ENCODE data around the gene ADGRD1.
"Not testable (repeated sequence)": the region's sequence is repeated elsewhere in the genome, so short reads cannot be mapped to it uniquely, and the experiment has no call there.

Gene ADGRD1

DNA sequence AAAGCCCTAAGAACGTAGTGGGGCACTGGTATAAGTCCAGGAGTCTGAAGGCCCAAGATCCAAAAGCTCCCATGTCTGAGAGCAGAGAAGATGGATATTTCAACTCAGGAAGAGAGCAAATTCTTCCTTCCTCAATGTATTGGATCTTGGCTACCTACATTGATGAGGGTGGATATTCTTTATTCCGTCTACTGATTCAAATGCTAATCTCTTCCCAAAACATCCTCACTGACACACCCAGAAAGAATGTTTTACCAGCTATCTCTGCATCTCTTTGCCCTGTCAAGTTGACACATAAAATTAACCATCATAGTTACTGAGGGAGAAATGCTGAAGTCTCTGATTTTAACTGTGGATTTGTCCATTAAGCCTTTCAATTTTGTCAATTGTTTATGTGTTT lies 16.6 kb upstream of the ADGRD1 start:
- DNase-seq (ENCODE audit: low read depth in 4 of 4, low spot score in 1 of 4) = no peak

DNA sequence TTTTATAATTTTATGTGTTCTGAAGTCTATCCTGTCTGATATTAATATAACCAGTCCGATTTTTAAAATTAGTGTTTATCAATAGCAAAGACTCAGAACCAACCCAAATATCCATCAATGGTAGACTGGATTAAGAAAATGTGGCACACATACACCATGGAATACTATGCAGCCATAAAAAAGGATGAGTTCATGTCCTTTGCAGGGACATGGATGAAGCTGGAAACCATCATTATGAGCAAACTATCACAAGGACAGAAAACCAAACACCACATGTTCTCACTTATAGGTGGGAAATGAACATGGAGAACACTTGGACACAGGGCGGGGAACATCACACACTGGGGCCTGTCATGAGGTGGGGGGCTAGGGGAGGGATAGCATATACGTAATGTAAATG lies 16.2 kb upstream of the ADGRD1 start:
- DNase-seq (ENCODE audit: low read depth in 4 of 4, low spot score in 1 of 4) = not testable (repeated sequence)

DNA sequence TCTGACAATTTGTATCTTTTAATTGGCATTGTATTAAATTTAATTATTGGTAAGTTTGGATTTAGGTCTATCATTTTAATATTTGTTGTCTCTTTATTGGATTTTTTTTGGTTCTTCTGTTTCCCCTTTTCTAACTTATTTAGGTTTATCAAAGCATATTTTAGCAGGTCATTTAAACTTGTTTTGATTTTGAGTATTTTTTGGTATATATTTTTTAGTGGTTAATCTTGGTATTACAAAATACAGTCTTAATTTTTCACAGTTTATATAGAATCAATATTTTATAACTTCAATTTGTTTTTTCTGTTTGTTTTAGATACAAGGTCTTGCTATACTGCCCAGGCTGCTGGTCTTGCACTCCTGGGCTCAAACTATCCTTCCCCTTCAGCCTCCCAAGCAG lies 15.5 kb upstream of the ADGRD1 start:
- DNase-seq (ENCODE audit: low read depth in 4 of 4, low spot score in 1 of 4) = no peak

DNA sequence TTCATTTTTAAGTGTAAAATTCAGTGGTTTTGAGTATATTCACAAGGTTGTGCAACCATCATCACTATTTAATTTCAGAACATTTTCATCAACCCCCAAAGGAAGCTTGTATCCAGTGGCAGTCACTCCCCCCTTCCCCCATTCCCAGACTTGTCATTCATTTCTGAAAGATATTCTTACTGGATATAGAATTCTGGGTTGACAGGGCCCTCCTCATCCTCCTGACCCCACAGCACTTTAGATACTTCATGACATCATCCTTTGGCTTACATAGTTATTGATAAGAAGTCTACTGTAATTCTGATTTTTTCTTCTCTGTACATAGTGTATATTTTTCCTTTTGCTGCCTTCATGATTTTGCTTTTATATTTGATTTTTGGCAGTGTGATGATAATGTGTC lies 8.8 kb upstream of the ADGRD1 start:
- no peak for DNase-seq (ENCODE audit: low read depth in 4 of 4, low spot score in 1 of 4)

DNA sequence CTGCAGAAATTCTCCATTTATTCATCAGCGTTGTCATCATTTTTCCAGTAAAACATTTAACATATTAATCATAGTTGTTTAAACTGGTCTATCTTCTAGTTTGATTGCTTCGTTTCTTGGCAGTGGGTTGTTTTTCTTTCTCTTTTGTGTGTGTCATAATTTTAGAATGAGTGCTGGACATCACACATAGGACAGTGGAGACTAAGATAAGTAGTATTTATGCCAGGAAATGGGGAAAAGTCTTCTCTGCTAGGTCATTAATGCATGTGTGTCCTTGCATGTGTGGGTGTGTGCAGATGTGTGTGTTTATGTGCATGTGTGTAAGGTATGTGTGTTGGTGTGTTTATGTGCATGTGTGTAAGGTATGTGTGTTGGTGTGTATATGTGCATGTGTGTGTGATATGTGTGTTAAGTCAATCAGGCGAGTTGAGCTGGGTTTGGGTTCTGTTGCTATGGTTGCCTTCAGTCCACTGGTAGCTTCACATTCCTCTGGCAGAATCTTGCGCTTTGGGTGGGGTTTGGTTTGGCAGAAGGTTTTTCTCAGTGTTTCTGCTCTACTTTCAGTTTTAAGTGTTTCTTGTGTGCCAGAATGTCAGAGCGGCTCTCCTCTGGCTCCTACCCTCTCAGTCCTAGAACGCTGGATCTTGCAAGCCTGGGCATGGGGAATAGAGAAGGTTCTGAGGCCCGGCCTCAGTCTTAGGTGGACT lies 7.8 kb upstream of the ADGRD1 start:
- no peak for DNase-seq (ENCODE audit: low read depth in 4 of 4, low spot score in 1 of 4)

DNA sequence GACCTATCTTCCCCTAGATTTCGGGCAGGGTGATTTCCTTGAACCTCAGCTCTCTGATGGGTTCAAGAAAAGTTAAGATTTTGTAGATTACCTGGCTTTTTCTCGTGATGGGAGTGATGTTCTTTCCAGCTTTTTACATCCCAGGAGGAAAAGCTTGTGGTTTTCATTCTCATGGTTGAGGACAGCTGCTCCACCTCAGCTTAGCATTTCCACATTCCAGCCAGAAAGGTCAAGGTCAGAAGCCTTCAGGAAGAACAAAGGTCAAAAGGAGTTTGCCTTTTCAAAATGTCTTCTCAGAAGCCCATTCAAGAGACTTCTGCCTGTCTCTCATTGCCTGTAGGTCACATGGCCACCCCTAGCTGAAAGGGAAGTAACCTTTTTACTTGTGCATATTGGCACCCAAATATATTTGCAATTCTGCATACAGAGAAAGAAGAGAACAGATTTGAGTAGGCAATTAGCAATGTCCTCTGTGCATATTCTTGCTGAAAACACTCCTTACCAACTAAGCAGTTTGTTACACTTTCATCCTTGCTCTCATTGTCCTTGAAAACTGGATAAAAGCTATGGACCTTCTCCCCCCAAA lies 6.6 kb upstream of the ADGRD1 start:
- no peak for DNase-seq (ENCODE audit: low read depth in 4 of 4, low spot score in 1 of 4)

DNA sequence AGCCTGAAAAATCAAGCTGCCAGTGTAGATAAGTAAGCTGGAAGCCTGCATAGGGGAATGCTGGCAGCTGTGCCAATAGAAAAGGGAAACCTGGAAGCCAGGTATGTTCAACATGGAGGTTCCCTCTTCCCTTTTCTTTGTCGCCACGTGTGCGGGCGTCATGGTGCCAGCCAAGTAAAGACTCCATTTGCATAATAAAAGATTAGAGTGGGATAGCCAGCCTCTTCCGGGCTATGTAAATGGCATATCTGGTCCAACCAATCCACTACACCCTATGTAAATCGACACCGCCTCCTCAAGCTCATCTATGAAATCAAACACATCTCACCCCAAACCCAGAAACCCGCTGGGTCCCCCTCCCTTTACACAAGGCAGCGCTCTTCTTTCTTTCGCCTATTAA lies 5.6 kb upstream of the ADGRD1 start:
- DNase-seq (ENCODE audit: low read depth in 4 of 4, low spot score in 1 of 4) = no peak

DNA sequence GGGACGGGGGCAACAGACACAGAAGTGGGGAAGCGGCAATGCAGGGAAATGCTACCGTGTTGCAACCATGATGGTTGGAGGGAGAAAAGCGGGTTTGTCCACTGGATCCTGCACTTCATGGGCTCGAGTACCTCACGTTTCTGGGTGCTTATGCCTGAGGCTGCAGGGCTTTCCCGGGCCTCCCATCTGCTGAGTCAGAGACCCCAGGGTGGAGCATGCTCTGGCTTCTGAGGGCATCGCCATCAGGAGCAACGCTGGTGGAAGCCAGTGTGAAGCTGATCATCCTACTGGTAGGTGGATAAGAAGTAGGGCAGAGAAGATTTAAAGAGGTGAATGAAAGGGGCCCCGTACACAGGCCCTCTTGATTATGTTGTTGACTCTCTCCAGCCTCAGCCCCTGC lies 5.0 kb upstream of the ADGRD1 start:
- no peak for DNase-seq (ENCODE audit: low read depth in 4 of 4, low spot score in 1 of 4)

DNA sequence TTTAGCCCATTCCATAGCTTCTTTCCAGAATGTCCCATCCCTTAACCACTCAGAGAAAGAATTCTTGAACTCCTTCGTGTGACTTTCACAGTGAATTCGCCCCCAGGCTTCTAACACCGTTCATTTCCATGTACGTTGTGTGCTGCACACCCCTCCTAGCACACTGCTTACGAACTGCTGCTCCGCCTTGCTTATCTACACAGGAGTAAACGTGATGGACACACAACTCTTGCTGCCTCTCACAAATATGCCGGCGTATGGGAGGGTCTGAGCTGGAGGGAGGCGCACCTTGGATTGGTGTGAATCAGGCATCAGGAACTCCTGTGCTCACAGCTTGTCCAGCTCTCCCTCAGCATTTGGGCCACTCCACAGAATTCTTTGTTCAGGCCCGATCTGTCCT lies 3.9 kb upstream of the ADGRD1 start:
- DNase-seq (ENCODE audit: low read depth in 4 of 4, low spot score in 1 of 4) = no peak

DNA sequence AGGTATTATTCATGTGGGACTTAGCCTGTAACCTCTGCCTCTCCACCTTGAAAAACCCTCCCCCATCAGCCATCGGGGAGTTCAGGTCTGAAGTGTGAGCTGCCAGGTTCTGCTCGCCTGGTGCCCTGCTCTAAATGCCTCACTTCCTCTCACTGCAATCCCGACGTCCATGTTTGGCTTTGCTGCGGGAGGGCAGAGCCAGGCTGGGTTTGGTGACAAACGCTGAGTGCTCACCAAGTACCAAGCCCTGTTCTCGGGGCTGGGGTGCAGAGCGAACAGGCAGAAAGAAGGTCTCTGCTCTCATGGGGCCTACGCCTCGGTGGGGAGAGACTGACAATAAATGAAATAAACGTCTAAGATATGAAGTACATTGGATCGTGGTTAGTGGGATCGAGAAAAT lies 2.1 kb upstream of the ADGRD1 start:
- no peak for DNase-seq (ENCODE audit: low read depth in 4 of 4, low spot score in 1 of 4)

DNA sequence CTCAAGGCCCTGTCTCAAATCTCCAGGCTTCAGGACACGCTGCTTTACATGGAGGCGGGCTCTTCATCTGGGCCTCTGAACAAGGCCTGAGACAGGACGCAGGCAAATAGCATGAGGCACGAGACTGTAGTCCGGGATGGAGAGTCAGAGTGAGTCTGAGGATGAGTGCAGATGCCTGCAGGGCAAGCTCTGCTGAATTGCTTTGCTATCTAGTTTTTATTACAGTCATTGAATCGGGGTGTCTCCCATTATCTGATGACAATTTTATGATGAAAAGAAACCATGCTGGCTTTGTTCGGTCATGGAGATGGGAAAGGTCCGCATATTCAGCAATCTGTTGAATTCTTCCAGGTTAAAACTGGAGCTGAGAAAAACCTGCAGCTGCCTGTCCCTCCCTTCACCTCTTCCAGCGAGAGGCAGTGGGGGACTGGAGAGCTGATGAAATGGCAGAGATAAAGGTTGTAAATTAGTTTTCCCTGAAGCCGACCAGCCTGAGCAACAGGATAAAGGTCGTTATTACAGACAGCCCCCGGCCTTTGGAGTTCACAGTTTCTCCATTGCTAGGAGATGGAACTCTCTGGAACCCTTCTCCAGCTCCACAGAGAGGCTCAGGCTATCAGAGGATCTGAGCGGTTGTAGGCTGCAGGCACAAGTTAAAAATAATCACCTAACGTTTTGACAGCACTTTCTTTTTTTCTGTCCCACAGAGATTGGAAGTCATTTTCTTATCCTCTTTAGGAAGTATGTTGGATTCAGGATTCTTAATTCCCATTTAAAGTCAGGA lies 1.3 kb upstream of the ADGRD1 start:
- no peak for DNase-seq (ENCODE audit: low read depth in 4 of 4, low spot score in 1 of 4)

DNA sequence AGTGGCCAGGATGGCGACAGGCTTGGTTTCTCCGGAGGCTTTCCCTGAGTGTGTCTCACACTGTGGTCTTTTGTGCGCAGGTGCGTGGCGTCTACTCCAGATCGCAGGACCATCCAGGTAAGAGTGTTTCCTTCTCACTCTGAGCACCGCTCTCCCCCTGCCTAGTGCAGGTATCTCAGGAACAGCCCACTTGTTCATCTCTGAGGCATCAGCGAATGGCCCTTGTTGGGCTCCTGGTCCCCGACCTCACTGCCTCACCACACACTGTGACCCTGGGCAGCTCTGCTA lies 781 bp downstream of the ADGRD1 start:
- no peak for DNase-seq (ENCODE audit: low read depth in 4 of 4, low spot score in 1 of 4)

DNA sequence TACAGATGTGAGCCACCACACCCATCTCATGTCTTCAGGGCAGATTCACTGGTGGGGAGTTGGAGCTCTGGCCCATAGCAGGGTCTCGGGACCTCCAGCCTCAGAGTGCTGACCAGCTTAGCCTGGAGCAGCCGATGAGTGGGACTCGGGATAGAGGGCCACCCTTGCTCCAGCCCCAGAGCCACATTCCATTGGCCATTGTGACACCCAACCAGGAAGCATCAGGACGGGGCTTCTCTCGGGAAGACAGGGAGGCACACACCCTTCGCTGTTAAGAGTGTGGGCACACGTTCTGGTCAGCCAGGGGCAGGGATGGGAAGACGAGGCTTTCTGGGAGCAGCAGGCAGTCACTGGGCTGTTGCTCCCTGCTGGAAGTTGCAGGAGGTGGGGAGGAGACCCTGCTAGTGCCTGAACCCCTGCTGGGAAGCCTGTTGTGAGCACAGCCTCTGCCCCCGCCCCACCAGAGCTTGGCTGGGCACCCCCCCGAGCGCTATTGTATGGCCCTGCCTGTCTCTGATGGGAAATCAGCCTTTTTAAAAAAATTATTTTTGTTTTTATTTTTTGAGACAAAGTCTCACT lies 1.6 kb downstream of the ADGRD1 start:
- DNase-seq (ENCODE audit: low read depth in 4 of 4, low spot score in 1 of 4) = no peak

DNA sequence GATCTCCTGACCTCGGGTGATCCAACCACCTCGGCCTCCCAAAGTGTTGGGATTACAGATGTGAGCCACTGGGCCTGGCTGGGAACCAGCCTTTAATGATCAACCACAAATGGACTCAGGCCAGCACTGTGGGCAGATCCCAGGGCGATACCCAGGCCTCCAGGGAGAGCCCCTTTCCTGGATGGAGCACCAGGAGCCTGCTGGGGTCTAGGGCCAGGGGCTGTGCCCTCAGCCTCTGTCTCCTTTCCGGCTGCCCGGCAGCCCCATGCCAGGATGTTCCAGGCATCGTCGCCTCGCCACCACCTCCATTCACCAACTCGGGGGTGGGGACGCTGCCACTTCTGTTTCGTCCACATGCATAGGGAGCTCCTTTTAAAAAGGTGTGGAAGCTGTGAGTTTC lies 2.3 kb downstream of the ADGRD1 start:
- DNase-seq (ENCODE audit: low read depth in 4 of 4, low spot score in 1 of 4) = no peak

DNA sequence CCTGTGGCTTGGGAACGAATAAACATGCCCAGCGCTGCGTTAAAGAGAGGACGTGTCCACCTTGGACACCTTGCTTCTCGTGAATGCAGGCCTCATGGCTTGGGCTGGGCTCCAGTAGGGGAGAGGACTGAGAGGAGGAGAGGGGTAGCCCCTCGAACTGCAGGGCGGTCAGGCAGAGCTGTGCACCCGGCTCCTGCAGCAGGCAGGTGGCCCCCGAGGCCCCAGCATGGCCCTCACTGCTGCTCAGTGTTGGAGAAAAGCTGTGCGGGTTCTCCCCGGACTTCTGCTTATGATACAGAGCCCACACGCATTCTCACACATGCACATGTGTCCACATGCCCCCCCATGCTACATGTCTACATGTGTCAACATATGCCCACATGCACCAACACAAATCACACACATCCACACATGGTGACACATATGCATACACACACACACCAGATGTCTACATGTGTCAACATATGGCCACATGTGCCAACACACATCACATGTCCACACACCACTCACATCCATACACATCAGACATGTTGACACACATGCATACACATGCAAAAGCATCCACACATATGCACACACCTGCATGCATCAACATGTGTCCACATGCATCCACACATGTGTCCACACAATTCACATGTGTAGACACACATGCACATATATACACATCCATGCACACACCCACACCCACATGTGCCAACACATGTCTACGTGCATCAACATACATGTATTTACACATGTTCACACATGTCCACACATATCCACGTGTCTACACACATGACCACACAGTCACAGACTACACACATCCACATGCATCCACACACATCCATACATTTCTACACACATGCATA lies 3.0 kb downstream of the ADGRD1 start:
- no peak for DNase-seq (ENCODE audit: low read depth in 4 of 4, low spot score in 1 of 4)

DNA sequence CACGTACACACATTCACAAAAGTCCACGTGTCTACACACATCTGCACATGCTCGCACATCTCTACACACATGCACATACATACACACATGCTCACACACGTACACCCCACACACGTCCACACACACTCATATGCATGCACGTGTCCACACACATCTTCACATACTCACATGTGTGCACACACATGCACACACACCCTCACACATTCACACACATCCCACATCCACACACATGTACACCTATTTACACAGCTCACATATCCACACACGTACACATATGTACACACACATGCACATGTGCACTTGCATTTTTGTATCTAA lies 3.6 kb downstream of the ADGRD1 start:
- DNase-seq (ENCODE audit: low read depth in 4 of 4, low spot score in 1 of 4) = no peak

DNA sequence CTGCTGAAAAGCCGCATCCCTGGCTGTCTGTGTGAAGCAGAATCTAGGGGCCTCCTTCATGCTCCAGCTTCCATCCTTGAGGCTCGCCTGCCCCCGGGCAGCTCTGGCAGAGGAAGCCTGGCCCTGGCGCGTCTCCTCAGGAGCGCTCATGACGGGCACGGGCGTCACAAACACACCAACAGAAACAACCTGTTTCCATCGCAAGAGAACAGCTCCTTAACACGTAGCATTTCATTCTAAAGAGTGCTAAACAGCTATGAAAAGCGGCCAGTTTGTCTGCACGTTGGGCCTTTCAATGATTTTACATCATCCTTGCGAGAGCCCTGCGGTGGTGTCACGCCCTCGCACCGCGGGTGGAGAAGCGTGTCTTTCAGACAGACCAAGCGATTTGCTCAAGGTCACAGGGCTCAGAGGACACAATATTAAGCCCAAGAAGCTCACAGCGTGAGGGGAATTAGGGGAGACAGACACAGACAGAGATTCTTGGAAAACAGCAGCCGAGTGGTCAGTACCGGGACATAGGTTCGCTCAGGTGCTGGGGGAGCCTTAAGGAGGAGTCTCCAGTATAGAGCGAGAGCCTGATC lies 4.9 kb downstream of the ADGRD1 start:
- no peak for DNase-seq (ENCODE audit: low read depth in 4 of 4, low spot score in 1 of 4)

DNA sequence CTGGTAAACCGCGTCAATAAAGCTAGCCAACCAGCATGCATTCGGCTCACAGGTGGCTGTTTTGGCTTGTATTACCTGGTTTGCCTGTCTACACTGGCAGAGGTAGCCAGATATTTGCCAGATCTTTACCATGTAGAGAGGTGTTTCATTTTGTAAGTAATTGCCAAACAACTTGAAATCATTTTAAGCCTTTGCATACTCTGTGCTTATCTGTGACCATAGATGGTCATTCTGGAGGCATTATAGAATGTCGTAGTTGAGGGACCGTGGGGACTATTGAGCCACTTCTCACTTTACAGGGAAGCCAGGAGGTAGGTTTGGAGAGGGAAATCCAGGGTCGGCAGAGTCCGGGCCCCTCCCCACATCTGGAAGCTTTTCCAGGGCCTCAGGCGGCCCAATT lies 5.9 kb downstream of the ADGRD1 start:
- no peak for DNase-seq (ENCODE audit: low read depth in 4 of 4, low spot score in 1 of 4)

DNA sequence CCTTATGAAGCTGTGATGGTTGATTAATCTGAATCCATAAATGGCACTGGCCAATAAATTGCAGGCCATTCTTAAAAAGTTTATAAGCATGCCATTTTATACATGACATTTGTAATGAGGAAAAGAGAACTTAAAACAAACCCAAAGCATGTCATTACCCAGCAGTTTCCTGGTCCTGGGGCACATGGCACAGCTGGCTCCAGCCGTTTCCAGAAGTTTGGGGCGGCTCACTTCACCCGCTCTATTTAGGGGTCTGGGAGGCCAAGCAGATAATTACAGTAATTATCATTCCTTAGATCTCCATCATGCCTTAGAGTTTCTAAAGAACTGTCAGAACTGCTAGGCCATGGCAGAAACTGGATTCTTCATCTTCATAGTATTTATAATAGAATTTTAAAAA lies 6.4 kb downstream of the ADGRD1 start:
- no peak for DNase-seq (ENCODE audit: low read depth in 4 of 4, low spot score in 1 of 4)

DNA sequence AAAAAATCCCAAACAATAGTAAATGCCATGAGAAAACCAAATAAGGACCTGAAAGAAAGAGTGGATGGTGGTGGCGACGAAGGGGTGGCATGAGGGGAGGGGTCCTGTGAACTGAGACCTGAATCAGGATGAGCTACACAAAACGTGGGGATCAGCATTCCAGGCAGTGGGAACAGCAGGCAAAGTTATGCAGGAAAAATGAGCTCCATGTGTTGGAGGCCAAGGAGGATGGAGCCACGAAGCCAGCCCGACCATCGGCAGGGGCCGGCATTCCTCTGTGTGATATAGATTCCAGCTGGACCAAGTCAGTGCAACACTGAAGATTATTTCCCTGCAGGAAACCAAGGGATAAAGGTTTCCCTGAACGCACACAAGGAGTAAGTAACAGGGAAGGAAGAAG lies 7.1 kb downstream of the ADGRD1 start:
- DNase-seq (ENCODE audit: low read depth in 4 of 4, low spot score in 1 of 4) = no peak

DNA sequence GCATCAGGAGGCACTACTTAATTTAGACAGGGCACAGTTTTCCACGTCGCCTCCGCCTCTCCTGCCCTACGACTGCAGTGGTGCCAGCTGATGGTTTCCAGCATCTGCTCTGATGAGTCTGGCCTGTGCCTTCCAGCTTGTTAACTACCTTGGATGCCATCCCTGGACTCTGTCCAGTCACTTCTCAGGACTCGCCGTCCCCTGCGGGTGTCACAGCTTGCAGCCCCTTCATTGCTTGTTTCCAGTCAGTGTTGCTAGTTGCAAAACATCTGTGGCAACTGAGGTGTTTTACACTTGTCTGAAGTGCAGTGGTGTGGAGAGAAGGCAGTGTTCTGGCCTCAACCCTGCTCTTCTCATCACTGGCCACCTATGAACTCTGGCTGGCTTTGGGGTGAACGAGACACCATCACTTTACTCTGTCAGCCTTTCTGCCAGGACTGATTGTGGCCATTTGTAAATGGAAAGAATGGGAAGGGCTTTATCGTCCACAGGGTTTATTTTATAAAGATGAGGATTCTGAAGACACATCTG lies 8.3 kb downstream of the ADGRD1 start:
- DNase-seq (ENCODE audit: low read depth in 4 of 4, low spot score in 1 of 4) = no peak
